Activated T-cell treated with anti-CD3 and anti-CD28 coated beads, Interleukin-2, amount 50 U/mL, for 24 hours (primary cell): ENCODE results near the gene SLC12A7.

Experiments
- DNase-seq: peaks from one replicate; pipeline ENCODE4 v3.0.0-alpha.2; 2020
- H3K27ac Mint-ChIP-seq: 2 replicates; pipeline ENCODE4 v1.8.0; 2020; ENCODE audit warnings: mild to moderate bottlenecking, mixed read lengths
- H3K27me3 Mint-ChIP-seq: 2 replicates; pipeline ENCODE4 v1.8.0; 2020; ENCODE audit warnings: mixed read lengths
- H3K36me3 Mint-ChIP-seq: 2 replicates; pipeline ENCODE4 v1.8.0; 2020; ENCODE audit warnings: low read depth, mixed read lengths
- H3K4me1 Mint-ChIP-seq: 2 replicates; pipeline ENCODE4 v1.8.0; 2020; ENCODE audit warnings: low read depth, mixed read lengths
- H3K4me3 Mint-ChIP-seq: 2 replicates; pipeline ENCODE4 v1.8.0; 2020; ENCODE audit warnings: mild to moderate bottlenecking, moderate library complexity, mixed read lengths
- H3K9me3 Mint-ChIP-seq: 2 replicates; pipeline ENCODE4 v1.8.0; 2020; ENCODE audit warnings: mixed read lengths

Gene SLC12A7

DNA sequence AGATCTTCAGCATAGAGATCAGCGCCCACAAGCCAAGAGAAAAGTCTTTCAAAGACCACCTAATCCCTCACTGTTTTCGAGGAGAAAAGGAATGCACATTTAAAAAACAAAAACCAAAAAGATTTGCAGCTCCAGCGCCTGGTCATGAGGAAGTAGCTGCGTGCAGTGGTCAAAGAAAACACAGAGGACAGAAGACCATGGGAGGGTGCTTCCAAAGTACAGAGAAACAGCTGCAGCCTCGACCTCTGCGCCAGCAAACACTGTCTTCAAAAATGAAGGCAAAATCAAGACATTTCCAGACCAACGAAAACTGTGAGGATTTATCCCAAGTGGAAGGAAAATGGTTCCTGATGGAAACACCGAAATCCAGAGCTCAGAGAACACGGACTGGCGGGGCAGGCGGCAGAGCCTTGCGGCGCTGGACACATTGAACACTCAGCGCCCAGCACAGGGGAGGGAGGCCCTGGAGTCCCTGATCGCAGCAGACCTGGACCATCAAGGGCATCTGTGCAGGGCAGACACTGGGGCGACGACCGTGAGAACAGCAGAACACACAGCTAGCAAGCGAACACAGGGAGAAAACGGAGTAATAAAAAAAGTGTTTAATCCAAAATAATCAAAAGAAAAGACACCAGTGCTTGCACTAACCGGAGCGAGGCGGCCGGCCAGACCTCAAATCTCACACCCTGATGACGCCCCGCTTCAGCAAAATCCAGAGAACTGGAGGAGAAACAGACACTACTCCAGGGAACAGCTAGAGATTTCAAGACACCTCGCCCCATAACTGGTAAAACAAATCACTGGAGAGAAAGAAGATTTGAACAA lies 12.6 kb upstream of the SLC12A7 start:
- Mint-ChIP-seq H3K4me1 (no peaks in the 10 kb centered on the region), H3K4me3 (no peak overlapping the region), H3K36me3 (no peaks in the 10 kb centered on the region), H3K27ac (no peak overlapping the region), H3K27me3 (no peaks in the 10 kb centered on the region), H3K9me3 (no peaks in the 10 kb centered on the region)
- DNase-seq: no peak

DNA sequence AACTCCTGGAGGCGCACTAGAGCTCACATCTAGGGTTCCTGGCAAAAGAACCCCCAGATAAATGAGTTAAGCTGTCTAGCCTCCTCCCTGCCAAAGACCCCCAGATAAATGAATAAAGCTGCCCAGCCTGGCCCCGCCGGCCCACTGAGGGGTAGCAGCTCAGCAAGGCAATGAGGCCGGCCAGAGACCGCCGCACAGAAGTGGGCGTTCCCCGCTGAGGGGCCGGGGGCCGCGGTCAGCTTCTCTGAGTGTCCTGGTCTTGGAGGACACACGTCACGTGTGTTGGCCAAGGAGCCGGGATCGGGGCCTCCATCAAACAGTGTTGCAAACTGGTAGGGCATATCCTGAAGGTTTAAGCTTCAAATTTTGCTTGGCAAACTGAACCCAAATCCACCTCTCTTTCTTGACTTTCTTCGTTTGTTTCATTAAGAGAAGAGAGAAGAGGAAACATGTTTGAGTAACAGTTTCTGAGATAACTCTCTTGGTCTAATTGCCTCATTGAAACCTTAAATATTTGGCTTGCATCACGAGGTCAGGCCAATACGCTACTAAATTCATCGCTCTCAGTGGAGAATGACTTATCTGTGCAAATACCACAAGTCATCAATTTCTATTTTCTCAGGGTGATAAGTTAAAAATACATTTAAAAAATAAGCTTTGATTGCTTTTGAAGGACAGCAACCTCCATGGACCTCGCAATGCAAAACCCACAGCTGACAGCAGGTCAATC lies 11.7 kb upstream of the SLC12A7 start:
- Mint-ChIP-seq H3K9me3 (no peaks in the 10 kb centered on the region), H3K36me3 (no peaks in the 10 kb centered on the region), H3K4me1 (peaks cover 1% of the 10 kb centered on the region), H3K4me3 (no peak overlapping the region), H3K27me3 (no peaks in the 10 kb centered on the region), H3K27ac (no peak overlapping the region)
- DNase-seq: no peak

DNA sequence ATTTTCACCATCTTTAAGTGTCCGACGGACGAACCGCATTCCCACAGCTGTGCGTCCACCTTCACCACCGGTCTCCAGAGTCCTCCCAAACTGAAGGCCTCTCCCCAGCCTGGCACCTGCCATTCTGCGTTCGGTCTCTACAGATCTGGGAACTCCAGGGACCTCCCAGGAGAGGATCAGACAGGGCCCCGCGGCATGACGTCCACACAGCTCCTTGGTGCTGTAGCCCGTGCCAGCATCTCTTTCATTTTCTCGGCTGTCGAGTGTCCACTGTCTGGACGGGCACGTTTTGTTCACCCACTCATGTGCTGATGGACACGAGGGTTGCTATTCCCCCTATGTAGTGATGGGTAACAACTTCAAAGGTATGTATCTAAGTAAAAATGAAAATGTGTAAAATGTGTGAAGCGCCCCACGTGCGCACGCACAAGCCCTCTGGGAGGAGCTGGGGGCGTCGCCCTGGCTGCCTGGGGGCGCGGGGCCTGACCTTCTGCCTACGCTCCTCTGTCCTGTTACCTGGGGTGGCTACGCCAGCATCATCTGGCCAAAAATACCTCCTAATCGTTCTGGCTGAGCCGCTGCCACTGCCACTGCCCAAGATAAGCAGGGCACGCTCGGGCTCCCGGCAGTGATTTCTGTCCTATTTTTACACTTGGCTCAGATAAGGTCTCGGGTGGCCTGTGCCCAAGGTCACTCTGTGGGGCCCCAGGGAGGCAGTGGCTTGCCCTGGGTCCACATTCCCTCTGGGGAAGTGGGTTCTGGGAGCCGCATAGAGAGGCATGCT lies 10.8 kb upstream of the SLC12A7 start:
- H3K36me3 Mint-ChIP-seq: no peaks in the 10 kb centered on the region
- no peak overlapping the region for H3K27ac Mint-ChIP-seq
- no peak for DNase-seq
- H3K9me3 Mint-ChIP-seq: no peaks in the 10 kb centered on the region
- no peak overlapping the region for H3K4me3 Mint-ChIP-seq
- peaks cover 7% of the 10 kb centered on the region for H3K4me1 Mint-ChIP-seq
- H3K27me3 Mint-ChIP-seq: no peaks in the 10 kb centered on the region

DNA sequence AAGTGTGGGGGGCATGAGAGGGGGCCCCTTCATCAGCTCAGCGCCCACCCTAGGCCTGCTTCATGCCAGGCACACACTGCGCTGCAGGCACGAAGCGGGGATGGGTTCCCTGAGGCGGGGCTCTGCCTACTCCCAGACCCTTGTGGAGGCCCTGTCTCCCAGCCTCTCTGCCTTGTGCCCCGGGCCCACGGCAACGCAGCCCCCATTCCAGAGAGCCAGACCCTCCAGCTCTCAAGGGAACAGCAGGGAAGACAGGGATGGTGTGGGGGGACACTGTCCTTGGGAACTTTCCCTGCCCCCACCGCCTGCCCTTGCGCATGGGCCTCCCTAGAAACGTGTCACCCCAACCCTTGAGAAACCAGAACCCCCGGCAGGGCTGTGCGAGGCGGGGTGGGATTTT lies 10.0 kb upstream of the SLC12A7 start:
- Mint-ChIP-seq H3K36me3 (no peaks in the 10 kb centered on the region), H3K27me3 (no peaks in the 10 kb centered on the region), H3K4me3 (no peak overlapping the region), H3K27ac (no peak overlapping the region), H3K4me1 (peaks cover 7% of the 10 kb centered on the region), H3K9me3 (no peaks in the 10 kb centered on the region)
- DNase-seq: no peak

DNA sequence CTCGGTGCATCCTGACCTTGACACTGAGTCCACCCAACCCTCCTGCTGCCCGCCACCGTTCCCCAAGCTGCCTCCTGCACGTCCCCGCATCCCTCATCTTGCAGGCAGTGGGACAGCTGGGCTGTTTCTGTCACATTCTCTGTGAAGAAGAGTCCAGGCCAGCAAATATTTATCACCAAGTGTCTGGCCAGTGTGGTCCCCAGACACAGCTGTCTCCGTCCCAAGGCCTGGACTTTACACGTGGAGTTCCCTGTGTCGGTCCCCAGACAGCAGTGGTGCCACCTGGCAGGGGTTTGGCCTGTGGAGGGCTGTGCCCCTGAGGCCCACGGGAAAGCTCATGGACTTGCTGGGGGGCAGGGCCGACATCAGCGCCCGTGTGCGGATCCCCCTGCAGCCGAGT lies 9.2 kb upstream of the SLC12A7 start:
- no peak for DNase-seq
- Mint-ChIP-seq H3K4me3 (no peak overlapping the region), H3K27me3 (no peaks in the 10 kb centered on the region), H3K9me3 (no peaks in the 10 kb centered on the region), H3K27ac (no peak overlapping the region), H3K36me3 (no peaks in the 10 kb centered on the region), H3K4me1 (peaks cover 7% of the 10 kb centered on the region)

DNA sequence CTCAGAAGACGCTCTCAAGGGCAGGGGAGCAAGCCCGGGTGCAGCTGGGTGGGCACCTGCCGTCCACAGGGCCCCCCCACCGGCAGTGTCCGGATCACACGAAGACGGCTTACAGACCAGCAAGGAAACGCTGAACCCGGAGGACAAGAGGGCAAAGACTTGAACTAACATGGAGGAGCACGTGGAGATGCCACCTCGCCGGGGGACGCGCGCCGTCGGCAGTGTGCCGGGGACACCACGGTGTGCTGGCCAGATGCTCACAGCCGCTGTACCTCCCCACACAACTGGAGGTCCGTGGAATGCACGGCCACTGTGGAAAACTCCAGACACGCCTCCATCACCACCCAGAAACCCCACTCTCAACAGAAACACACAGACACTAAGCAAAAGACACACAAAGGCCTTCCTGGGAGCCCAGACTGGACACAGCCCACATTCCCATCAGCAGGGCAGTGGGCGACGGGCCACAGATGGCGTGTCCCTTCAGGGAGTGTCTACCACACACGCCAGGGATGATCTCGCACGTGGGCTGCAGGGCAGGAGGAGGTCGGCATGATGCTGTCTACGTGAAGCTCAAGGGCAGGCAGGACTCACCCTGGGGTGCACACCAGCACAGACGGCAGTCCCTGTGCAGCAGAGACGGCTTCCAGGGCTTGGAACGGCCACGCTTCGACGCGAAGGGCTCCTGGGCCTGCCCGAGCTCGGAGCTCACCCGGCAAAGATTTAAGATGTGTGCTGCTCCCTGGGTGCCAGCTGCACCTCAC lies 8.6 kb upstream of the SLC12A7 start:
- Mint-ChIP-seq H3K4me3 (no peak overlapping the region), H3K36me3 (no peaks in the 10 kb centered on the region)

DNA sequence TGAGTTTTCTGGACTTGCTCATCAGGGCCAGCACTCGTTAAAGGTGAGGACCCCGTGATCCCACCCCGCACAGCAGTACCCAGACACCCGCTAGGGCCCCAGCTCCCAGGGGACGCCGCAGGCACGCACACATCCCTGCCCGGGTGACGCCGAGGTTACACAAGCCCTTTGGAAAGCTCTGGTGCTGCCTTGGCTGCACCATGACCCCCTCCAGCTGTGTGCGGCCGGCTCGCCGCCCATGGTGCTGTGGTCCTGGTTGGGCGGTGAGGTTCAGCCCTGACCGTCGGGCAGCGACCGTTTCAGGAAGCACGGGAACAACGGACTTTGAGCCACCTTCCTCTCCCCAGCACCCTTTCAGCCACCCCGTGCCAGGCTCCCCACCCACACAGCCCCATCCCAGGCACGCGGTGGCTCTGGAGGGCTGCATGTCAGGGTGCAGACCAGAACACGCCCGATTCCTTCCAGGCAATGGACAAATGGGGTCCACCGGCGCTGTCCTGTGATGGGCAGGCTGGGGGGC lies 7.5 kb upstream of the SLC12A7 start:
- H3K27me3 Mint-ChIP-seq: no peaks in the 10 kb centered on the region

More for the DNA sequence above, 8.6 kb upstream of the SLC12A7 start:
- DNase-seq: no peak
- Mint-ChIP-seq H3K4me1 (peaks cover 7% of the 10 kb centered on the region), H3K9me3 (no peaks in the 10 kb centered on the region), H3K27ac (no peak overlapping the region), H3K27me3 (no peaks in the 10 kb centered on the region)

DNA sequence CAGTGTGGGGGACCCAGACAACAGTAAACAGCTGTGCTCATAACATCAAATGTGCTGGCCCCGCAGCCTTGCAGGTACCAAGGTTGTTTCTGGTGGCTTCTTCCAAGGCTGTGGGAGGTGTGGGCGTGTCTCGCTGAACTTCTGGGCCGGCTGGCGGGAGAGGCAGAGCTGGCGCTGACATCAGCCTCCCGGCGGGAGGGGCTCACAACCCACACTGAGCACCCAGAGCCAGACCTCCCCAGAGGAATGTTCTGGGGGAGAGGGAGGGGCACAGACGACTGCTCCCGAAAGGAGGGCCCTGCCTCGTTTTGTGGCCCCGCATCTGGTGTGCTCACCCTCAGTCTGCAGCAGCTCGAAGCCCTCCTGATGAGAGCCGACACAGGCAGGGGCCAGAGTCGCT lies 6.9 kb upstream of the SLC12A7 start:
- H3K9me3 Mint-ChIP-seq: no peaks in the 10 kb centered on the region
- DNase-seq: no peak
- H3K4me3 Mint-ChIP-seq: no peak overlapping the region
- H3K27me3 Mint-ChIP-seq: no peaks in the 10 kb centered on the region
- H3K27ac Mint-ChIP-seq: no peak overlapping the region
- H3K36me3 Mint-ChIP-seq: no peaks in the 10 kb centered on the region
- H3K4me1 Mint-ChIP-seq: peaks cover 7% of the 10 kb centered on the region

More for the DNA sequence above, 7.5 kb upstream of the SLC12A7 start:
- Mint-ChIP-seq H3K4me3 (no peak overlapping the region), H3K27ac (no peak overlapping the region), H3K4me1 (peaks cover 7% of the 10 kb centered on the region), H3K36me3 (no peaks in the 10 kb centered on the region), H3K9me3 (no peaks in the 10 kb centered on the region)
- no peak for DNase-seq

DNA sequence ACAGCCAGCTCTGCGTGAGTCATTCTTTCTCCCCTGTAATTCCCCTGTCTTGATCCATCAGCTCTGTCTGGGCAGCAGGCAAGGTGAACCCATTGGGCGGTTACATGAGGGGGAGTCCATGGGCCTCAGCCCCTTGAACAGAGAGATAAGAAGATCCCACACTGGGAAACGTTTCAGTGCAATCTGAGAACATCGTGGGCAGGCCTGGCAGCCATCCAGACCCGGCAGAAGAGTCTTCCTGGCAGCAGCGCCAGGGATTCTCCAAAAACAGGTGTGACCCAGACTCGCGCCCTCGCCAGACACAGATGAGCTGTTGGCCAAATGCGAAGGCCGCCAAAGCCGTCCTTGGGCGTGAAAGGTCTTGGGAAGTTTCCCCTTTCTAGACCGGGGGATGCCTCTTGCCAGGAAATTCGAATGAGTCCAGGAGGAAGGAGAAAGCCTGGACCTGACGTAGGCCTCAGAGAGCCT lies 6.4 kb upstream of the SLC12A7 start:
- Mint-ChIP-seq H3K36me3 (no peaks in the 10 kb centered on the region), H3K4me3 (no peak overlapping the region), H3K27ac (no peak overlapping the region), H3K27me3 (no peaks in the 10 kb centered on the region), H3K9me3 (no peaks in the 10 kb centered on the region), H3K4me1 (peaks cover 7% of the 10 kb centered on the region)
- no peak for DNase-seq

DNA sequence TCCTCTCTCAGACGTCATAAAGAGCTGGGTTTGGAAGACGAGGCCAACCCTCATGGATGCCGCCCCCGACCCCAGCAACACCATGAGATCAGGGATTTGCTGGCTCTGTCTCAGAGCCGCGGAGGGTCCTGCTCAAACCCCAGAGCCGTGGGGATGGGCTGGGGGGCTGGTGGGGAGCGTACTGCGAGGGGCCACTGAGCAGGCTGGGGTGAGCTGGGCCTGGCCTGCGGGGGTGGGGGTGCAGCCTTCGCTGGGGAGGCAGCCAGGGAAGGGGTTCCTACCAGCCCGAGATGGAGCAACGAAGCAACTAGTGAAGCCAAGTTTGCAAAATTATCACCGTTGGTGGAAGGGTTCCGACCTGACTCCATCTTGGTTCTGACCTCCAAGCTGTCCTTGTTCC lies 5.1 kb upstream of the SLC12A7 start:
- Mint-ChIP-seq H3K27me3 (no peaks in the 10 kb centered on the region), H3K4me1 (peaks cover 7% of the 10 kb centered on the region), H3K4me3 (no peak overlapping the region), H3K9me3 (no peaks in the 10 kb centered on the region), H3K27ac (no peak overlapping the region), H3K36me3 (no peaks in the 10 kb centered on the region)
- DNase-seq: no peak

DNA sequence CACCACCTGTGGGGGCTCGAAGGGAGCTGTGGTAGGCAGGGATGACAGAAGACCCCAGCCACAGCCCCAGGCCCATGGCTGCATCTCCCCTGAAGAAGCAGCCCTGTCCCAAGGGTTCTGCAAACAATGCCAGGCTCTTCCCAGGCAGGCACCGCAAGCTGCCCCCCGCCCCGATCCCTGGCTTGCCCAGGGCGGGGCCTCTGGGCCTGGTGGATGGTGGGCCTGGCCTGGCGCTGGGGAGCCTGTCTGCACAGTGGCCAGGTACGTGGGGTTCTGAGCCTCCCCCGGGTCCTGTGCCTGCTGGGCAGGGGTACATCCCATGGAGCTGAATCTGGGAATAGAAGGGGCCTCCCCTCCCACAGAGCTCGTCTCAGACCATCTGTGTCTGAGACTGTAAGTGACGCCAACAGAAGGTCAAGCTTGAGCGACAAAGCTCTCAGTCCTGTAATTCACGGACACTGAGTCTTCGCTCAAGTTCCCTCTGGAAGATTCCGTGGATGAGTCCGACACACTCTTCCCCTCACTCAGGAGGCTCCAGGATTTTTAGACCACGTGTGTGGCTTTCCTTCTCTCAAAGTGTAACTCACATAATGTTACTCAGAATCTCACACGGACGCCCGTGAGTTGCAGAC lies 4.4 kb upstream of the SLC12A7 start:
- Mint-ChIP-seq H3K36me3 (no peaks in the 10 kb centered on the region), H3K4me3 (no peak overlapping the region), H3K27ac (no peak overlapping the region)

DNA sequence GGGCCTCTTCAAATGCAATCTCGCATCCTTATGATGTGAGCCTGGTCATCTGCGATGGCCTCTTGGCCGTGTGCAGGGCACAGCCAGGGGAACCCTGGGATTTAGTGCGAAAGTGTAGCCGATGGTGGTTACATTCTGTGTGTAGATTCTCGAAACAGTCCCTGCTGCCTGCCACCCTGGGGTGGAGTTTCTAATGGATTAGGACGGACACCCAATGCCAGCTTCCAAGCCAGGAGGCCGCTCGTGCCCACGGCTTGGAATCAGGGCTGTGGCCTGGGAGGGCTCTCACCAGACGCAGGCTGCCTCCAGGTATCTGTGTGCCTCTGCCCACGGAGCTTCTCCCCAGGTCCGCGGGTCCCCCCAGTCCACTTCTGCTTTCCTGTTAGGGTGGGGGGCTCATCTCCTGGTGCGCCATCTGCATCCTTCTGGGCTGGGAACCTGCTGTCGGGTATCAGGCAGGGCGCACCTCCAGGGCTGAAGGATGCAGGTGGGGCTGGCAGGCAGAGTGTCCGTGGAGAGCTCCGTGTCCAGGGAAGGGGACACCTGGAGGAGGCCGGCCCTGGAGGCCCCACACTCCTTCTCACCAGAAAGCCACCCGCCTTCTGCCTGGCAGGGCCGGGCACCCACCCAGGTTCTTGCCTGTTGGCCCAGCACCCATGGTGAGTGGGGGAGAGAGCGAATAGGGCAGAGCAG lies 3.4 kb upstream of the SLC12A7 start:
- no peaks in the 10 kb centered on the region for H3K9me3 Mint-ChIP-seq
- H3K27ac Mint-ChIP-seq: no peak overlapping the region
- H3K27me3 Mint-ChIP-seq: no peaks in the 10 kb centered on the region
- no peak for DNase-seq
- peaks cover 15% of the 10 kb centered on the region for H3K4me1 Mint-ChIP-seq
- H3K4me3 Mint-ChIP-seq: no peak overlapping the region
- peaks cover 7% of the 10 kb centered on the region for H3K36me3 Mint-ChIP-seq

More for the DNA sequence above, 4.4 kb upstream of the SLC12A7 start:
- Mint-ChIP-seq H3K4me1 (peaks cover 7% of the 10 kb centered on the region), H3K9me3 (no peaks in the 10 kb centered on the region), H3K27me3 (no peaks in the 10 kb centered on the region)
- DNase-seq: no peak
